ENCODE measurements around the gene PDCD2L. TPM values are rescaled to one million over a fixed set of nuclear protein-coding genes. Genes with fewer than 3 reads are reported as not detected.
"Not testable (repeated sequence)": the region's sequence is repeated elsewhere in the genome, so short reads cannot be mapped to it uniquely, and the experiment has no call there.

Gene PDCD2L
- total and polyA plus RNA-seq, 5 donors, result 8.0 to 12.8 (median 9.2) TPM

GRCh38 chr19:34375598-34375997 is 28.6 kb upstream of the PDCD2L start:
- no peak overlapping the region for H3K4me3 ChIP-seq (ENCODE audit: low read length)
- peaks cover 2% of the 10 kb centered on the region for H3K4me1 ChIP-seq (ENCODE audit: control insufficient read depth, insufficient read depth, low read length)
- WGBS, result 59% methylated on average over 8 of the region's 8 CpGs
- ATAC-seq (peak in 1 of 2 donors; percentile 67), DNase-seq (peak in 1 of 3 donors; percentile 8)
- no peaks in the 10 kb centered on the region for H3K27me3 ChIP-seq (ENCODE audit: control insufficient read depth, insufficient read depth)
- no peaks in the 10 kb centered on the region for H3K9me3 ChIP-seq (ENCODE audit: control insufficient read depth, low read length)
- no peak overlapping the region for H3K27ac ChIP-seq (ENCODE audit: low read length)
- intact Hi-C loops (cut with DNase I), result no loop called here

GRCh38 chr19:34380639-34381241 is 23.5 kb upstream of the PDCD2L start:
- H3K27ac ChIP-seq (ENCODE audit: low read length), result no peak overlapping the region
- WGBS, result 93% methylated on average over 5 of the region's 5 CpGs
- no peaks in the 10 kb centered on the region for H3K9me3 ChIP-seq (ENCODE audit: control insufficient read depth, low read length)
- no peak overlapping the region for H3K4me3 ChIP-seq (ENCODE audit: low read length)
- H3K4me1 ChIP-seq (ENCODE audit: control insufficient read depth, insufficient read depth, low read length), result no peaks in the 10 kb centered on the region
- no peak for ATAC-seq
- no peaks in the 10 kb centered on the region for H3K27me3 ChIP-seq (ENCODE audit: control insufficient read depth, insufficient read depth)
- peak in 1 of 3 donors; percentile 34 for DNase-seq
- intact Hi-C loops (cut with DNase I), result no loop called here

GRCh38 chr19:34381399-34382251 is 22.6 kb upstream of the PDCD2L start:
- Histone ChIP-seq H3K4me3 (ENCODE audit: low read length) (no peak overlapping the region), H3K4me1 (ENCODE audit: control insufficient read depth, insufficient read depth, low read length) (no peaks in the 10 kb centered on the region), H3K27ac (ENCODE audit: low read length) (no peak overlapping the region), H3K9me3 (ENCODE audit: control insufficient read depth, low read length) (no peaks in the 10 kb centered on the region), H3K27me3 (ENCODE audit: control insufficient read depth, insufficient read depth) (no peaks in the 10 kb centered on the region)
- intact Hi-C loops (cut with DNase I), result no loop called here
- DNase-seq (peak in 1 of 3 donors; percentile 17), ATAC-seq (no peak)
- WGBS, result 94% methylated on average over 14 of the region's 14 CpGs

GRCh38 chr19:34382471-34382870 is 21.7 kb upstream of the PDCD2L start:
- H3K4me3 ChIP-seq (ENCODE audit: low read length), result no peak overlapping the region
- no peak for ATAC-seq
- H3K4me1 ChIP-seq (ENCODE audit: control insufficient read depth, insufficient read depth, low read length), result no peaks in the 10 kb centered on the region
- no peak for DNase-seq
- no peaks in the 10 kb centered on the region for H3K27me3 ChIP-seq (ENCODE audit: control insufficient read depth, insufficient read depth)
- 96% methylated on average over 4 of the region's 4 CpGs for WGBS
- H3K27ac ChIP-seq (ENCODE audit: low read length), result no peak overlapping the region
- intact Hi-C loops (cut with DNase I), result no loop called here
- no peaks in the 10 kb centered on the region for H3K9me3 ChIP-seq (ENCODE audit: control insufficient read depth, low read length)

GRCh38 chr19:34383599-34383998 is 20.6 kb upstream of the PDCD2L start:
- no peak overlapping the region for H3K27ac ChIP-seq (ENCODE audit: low read length)
- no peak for DNase-seq
- 97% methylated on average over 5 of the region's 5 CpGs for whole genome bisulfite sequencing
- H3K4me1 ChIP-seq (ENCODE audit: control insufficient read depth, insufficient read depth, low read length), result no peaks in the 10 kb centered on the region
- no peak for ATAC-seq
- H3K4me3 ChIP-seq (ENCODE audit: low read length), result no peak overlapping the region
- H3K9me3 ChIP-seq (ENCODE audit: control insufficient read depth, low read length), result no peaks in the 10 kb centered on the region
- no peaks in the 10 kb centered on the region for H3K27me3 ChIP-seq (ENCODE audit: control insufficient read depth, insufficient read depth)
- intact Hi-C loops (cut with DNase I), result no loop called here

GRCh38 chr19:34386645-34387445 is 17.4 kb upstream of the PDCD2L start:
- no peaks in the 10 kb centered on the region for H3K4me1 ChIP-seq (ENCODE audit: control insufficient read depth, insufficient read depth, low read length)
- H3K4me3 ChIP-seq (ENCODE audit: low read length), result no peak overlapping the region
- intact Hi-C loops (cut with DNase I), result no loop called here
- WGBS, result 92% methylated on average over 9 of the region's 9 CpGs
- no peak for ATAC-seq
- no peak overlapping the region for H3K27ac ChIP-seq (ENCODE audit: low read length)
- no peaks in the 10 kb centered on the region for H3K27me3 ChIP-seq (ENCODE audit: control insufficient read depth, insufficient read depth)
- H3K9me3 ChIP-seq (ENCODE audit: control insufficient read depth, low read length), result no peaks in the 10 kb centered on the region
- DNase-seq, result no peak

- intact Hi-C loops (cut with DNase I), result no loop called here
- 98% methylated on average over 1 of the region's 1 CpG for WGBS
- no peak for ATAC-seq
- H3K4me3 ChIP-seq (ENCODE audit: low read length), result no peak overlapping the region
- no peak overlapping the region for H3K27ac ChIP-seq (ENCODE audit: low read length)
- H3K4me1 ChIP-seq (ENCODE audit: control insufficient read depth, insufficient read depth, low read length), result no peaks in the 10 kb centered on the region
- no peaks in the 10 kb centered on the region for H3K9me3 ChIP-seq (ENCODE audit: control insufficient read depth, low read length)
- H3K27me3 ChIP-seq (ENCODE audit: control insufficient read depth, insufficient read depth), result no peaks in the 10 kb centered on the region
- no peak for DNase-seq
These were observed 16.8 kb upstream of the PDCD2L start for GRCh38 chr19:34387446-34387810.

- H3K27ac ChIP-seq (ENCODE audit: low read length); ATAC-seq; DNase-seq; H3K9me3 ChIP-seq (ENCODE audit: control insufficient read depth, low read length); H3K4me3 ChIP-seq (ENCODE audit: low read length); H3K4me1 ChIP-seq (ENCODE audit: control insufficient read depth, insufficient read depth, low read length); H3K27me3 ChIP-seq (ENCODE audit: control insufficient read depth, insufficient read depth); intact Hi-C loops (cut with DNase I): not testable (repeated sequence)
- 96% methylated on average over 2 of the region's 2 CpGs for WGBS
These were observed 15.5 kb upstream of the PDCD2L start for GRCh38 chr19:34388745-34389144.

- ATAC-seq (peak; percentile 14 to 38), DNase-seq (no peak)
- no peaks in the 10 kb centered on the region for H3K4me1 ChIP-seq (ENCODE audit: control insufficient read depth, insufficient read depth, low read length)
- intact Hi-C loops (cut with DNase I), result no loop called here
- H3K4me3 ChIP-seq (ENCODE audit: low read length), result no peak overlapping the region
- H3K27ac ChIP-seq (ENCODE audit: low read length), result no peak overlapping the region
- H3K9me3 ChIP-seq (ENCODE audit: control insufficient read depth, low read length), result no peaks in the 10 kb centered on the region
- H3K27me3 ChIP-seq (ENCODE audit: control insufficient read depth, insufficient read depth), result no peaks in the 10 kb centered on the region
These were observed 12.4 kb upstream of the PDCD2L start for GRCh38 chr19:34391813-34392212.

- 76% methylated on average over 11 of the region's 11 CpGs for WGBS
- DNase-seq (no peak), ATAC-seq (no peak)
- Histone ChIP-seq H3K9me3 (ENCODE audit: control insufficient read depth, low read length) (no peaks in the 10 kb centered on the region), H3K4me1 (ENCODE audit: control insufficient read depth, insufficient read depth, low read length) (no peaks in the 10 kb centered on the region), H3K27ac (ENCODE audit: low read length) (no peak overlapping the region), H3K4me3 (ENCODE audit: low read length) (no peak overlapping the region), H3K27me3 (ENCODE audit: control insufficient read depth, insufficient read depth) (no peaks in the 10 kb centered on the region)
- intact Hi-C loops (cut with DNase I), result no loop called here
These were observed 11.2 kb upstream of the PDCD2L start for GRCh38 chr19:34393031-34393430.

- no peak for ATAC-seq
- no peaks in the 10 kb centered on the region for H3K27me3 ChIP-seq (ENCODE audit: control insufficient read depth, insufficient read depth)
- intact Hi-C loops (cut with DNase I), result no loop called here
- H3K9me3 ChIP-seq (ENCODE audit: control insufficient read depth, low read length), result no peaks in the 10 kb centered on the region
- DNase-seq, result peak in 1 of 3 donors; percentile 58
- WGBS, result 66% methylated on average over 14 of the region's 14 CpGs
- no peak overlapping the region for H3K4me3 ChIP-seq (ENCODE audit: low read length)
- no peak overlapping the region for H3K27ac ChIP-seq (ENCODE audit: low read length)
- no peaks in the 10 kb centered on the region for H3K4me1 ChIP-seq (ENCODE audit: control insufficient read depth, insufficient read depth, low read length)
These were observed 10.6 kb upstream of the PDCD2L start for GRCh38 chr19:34393629-34394028.
